Lower lobe of right lung (tissue), 2 donors: ENCODE measurements around the gene DISP2. TPM values are rescaled to one million over a fixed set of nuclear protein-coding genes. Genes with fewer than 3 reads are reported as not detected.

Experiments used
- ATAC-seq, 2 donors: fragments of 200-7000 bp; cut with Tn5 transposase; one replicate each; pipeline ENCODE4 v1.9.1; 2020 to 2022; ENCODE audit warnings: mild to moderate bottlenecking in 2 of 2, moderate library complexity in 2 of 2
- DNase-seq: peaks from one replicate; pipeline ENCODE4 v3.0.0-alpha.2; 2020
- H3K27ac ChIP-seq: fragments of 200-600 bp; one replicate; pipeline ENCODE4 v1.8.0; 2022
- H3K27me3 ChIP-seq: fragments of 200-600 bp; one replicate; pipeline ENCODE4 v1.8.0; 2022; ENCODE audit warnings: low read depth
- H3K36me3 ChIP-seq: fragments of 200-600 bp; one replicate; pipeline ENCODE4 v1.8.0; 2022; ENCODE audit warnings: mild to moderate bottlenecking
- H3K4me1 ChIP-seq: fragments of 200-600 bp; one replicate; pipeline ENCODE4 v1.8.0; 2022
- H3K4me3 ChIP-seq: fragments of 200-600 bp; one replicate; pipeline ENCODE4 v1.8.0; 2022; ENCODE audit warnings: mild to moderate bottlenecking
- H3K9me3 ChIP-seq: fragments of 200-600 bp; one replicate; pipeline ENCODE4 v1.8.0; 2022
- intact Hi-C: fragments of 100-400 bp; cut with DNase I; formaldehyde crosslinking; loops from one replicate; pipeline ENCODE4 v1.11.0; 2022
- total RNA-seq: library from RNA; stranded (reverse); fragmentation: NEBNext Ultra II Directional; extraction: Animal tissue kit (Norgen Biotek cat#: 25700); gene quantifications from one replicate; pipeline ENCODE4 v1.2.1, GENCODE V29; 2021
- TF ChIP-seq, protein P1 (sequence below): fragments of 200-600 bp; IDR thresholded peaks from one replicate; pipeline ENCODE4 v1.8.0; 2022; ENCODE audit warnings: antibody characterized with exemption, mild to moderate bottlenecking
- donor health status: DM: no; HTN: yes; CAD: no; lungs with severe emphysema.

The DISP2 gene
- total RNA-seq, 1 donor from 2014 or later = 4.3 TPM

DNA sequence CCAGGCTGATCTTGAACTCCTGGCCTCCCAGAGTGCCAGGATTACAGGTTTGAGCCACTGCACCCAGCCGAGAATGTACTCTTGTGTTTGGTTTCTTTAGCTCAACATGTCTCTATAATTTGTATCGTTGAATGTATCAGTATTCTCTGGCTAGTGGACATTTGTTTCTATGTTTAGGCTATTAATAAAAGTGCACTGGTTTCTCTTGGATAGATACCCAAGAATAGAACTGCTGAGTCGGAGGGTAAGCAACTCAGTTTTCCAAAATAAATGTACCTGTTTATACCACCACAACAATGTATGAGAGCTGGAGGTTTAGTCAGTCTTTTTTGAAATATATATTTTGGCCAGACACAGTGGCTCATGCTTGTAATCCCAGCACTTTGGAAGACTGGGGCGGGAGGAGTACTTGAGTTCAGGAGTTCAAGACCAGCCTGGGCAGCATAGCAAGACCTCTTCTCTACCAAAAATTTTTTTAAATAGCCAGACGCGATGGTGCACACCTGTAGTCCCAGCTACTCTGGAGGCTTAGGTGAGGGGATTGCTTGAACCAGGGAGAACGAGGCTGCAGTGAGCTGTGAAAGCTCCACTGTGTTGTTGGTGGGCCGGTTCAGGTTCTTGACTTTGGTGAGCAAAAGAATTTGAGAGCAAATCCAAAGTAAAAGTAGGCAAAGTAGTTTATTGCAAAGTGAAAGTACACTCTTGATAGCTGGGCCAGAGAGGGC, 39.8 kb downstream of the DISP2 start:
- H3K27ac ChIP-seq = peak overlapping the region; percentile 1
- H3K9me3 ChIP-seq = no peaks in the 10 kb centered on the region
- H3K4me1 ChIP-seq = peaks cover 6% of the 10 kb centered on the region
- ATAC-seq = peak in 1 of 2 donors; percentile 12
- TF ChIP-seq, protein P1, sequence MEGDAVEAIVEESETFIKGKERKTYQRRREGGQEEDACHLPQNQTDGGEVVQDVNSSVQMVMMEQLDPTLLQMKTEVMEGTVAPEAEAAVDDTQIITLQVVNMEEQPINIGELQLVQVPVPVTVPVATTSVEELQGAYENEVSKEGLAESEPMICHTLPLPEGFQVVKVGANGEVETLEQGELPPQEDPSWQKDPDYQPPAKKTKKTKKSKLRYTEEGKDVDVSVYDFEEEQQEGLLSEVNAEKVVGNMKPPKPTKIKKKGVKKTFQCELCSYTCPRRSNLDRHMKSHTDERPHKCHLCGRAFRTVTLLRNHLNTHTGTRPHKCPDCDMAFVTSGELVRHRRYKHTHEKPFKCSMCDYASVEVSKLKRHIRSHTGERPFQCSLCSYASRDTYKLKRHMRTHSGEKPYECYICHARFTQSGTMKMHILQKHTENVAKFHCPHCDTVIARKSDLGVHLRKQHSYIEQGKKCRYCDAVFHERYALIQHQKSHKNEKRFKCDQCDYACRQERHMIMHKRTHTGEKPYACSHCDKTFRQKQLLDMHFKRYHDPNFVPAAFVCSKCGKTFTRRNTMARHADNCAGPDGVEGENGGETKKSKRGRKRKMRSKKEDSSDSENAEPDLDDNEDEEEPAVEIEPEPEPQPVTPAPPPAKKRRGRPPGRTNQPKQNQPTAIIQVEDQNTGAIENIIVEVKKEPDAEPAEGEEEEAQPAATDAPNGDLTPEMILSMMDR = no peak
- DNase-seq = no peak
- H3K4me3 ChIP-seq = no peak overlapping the region
- intact Hi-C loops = no loop called here
- no peaks in the 10 kb centered on the region for H3K27me3 ChIP-seq
- H3K36me3 ChIP-seq = peaks cover 10% of the 10 kb centered on the region

DNA sequence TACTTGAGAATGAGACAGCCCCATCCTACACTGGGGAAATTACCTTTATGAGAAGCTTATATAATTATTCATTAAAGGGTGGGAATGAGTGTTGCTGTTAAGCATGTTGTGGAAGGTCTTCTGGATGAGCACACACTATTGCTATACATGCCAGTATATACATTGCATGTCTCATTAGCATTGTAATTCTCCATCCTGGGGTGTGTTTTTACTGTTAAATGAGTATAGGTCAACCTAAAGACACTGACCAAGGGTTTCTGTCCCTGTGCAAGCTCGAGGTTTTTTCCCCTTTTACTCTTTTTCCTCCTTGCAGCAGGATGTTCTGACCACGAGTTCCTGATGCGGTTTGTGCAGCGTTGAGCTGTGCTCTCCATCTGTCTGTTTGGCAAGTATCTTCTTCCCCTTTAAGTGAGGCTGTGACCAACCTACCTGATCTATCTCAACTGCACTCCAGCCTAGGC, 40.4 kb downstream of the DISP2 start:
- H3K27me3 ChIP-seq = no peaks in the 10 kb centered on the region
- intact Hi-C loops = no loop called here
- TF ChIP-seq, protein P1 = no peak
- ATAC-seq (peak; percentile 74 to 84), DNase-seq (peak; percentile 58)
- H3K4me3 ChIP-seq = no peak overlapping the region
- peak overlapping the region; percentile 1 for H3K27ac ChIP-seq
- H3K9me3 ChIP-seq = no peaks in the 10 kb centered on the region
- peaks cover 4% of the 10 kb centered on the region for H3K36me3 ChIP-seq
- peaks cover 6% of the 10 kb centered on the region for H3K4me1 ChIP-seq

DNA sequence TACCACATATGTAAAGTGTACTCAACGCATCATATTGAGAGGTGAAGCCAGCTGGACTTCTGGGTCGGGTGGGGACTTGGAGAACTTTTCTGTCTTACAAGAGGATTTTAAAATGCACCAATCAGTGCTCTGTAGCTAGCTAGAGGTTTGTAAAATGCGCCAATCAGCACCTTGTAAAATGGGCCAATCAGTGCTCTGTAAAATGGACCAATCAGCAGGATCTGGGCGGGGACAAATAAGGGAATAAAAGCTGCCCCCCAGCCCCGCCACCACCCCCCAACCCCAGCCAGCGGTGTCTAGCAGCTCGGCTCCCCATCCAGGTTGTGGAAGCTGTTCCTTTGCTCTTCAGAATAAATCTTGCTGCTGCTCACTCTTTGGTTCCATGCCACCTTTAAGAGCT, 41.4 kb downstream of the DISP2 start:
- no peak for ATAC-seq
- TF ChIP-seq, protein P1 = no peak
- Histone ChIP-seq H3K9me3 (no peaks in the 10 kb centered on the region), H3K4me1 (peaks cover 6% of the 10 kb centered on the region), H3K27me3 (no peaks in the 10 kb centered on the region), H3K36me3 (no peaks in the 10 kb centered on the region), H3K4me3 (no peak overlapping the region), H3K27ac (no peak overlapping the region)
- DNase-seq = no peak
- intact Hi-C loops = no loop called here

DNA sequence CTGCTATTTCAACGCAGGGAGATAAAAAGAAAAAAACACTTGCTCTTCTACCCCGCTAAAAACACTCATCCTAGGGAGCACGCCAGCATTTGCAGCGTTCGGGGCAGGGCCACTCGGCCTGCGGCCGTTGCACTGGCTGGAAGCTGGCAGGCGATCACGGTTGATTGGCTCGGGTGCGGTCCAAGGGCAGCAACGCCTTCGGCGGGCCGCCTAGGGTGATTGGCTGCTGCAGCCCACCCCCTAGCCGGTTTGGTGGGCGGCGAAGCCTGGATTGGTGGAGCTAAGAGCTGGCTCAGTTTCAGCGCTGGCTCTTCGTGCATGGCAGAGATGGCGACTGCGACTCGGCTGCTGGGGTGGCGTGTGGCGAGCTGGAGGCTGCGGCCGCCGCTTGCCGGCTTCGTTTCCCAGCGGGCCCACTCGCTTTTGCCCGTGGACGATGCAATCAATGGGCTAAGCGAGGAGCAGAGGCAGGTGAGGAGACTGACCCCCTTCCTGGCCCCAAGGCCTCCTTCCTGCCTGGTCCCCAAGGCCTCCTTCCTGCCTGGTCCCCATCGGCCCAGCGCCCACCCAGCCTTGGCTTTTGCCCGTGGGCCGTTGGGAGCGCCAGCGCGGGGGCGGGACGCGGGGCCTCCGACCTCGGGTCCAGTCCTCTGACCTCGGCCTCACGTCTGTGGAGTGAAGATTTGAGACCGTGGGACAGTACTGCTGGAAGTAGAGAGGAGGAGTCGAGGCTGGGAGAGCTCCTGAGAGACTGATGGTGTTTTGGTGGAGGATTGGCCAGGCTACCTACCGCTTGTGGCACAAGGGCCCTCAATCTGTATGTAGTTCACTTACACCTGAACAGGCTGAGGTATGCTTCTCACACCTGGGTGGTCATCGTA, 47.7 kb downstream of the DISP2 start, which contains the start of gene IVD:
Gene IVD, plus strand, starts transcription at position 295 of the 881 bp plus-strand sequence. Its CDS starts 33 bp downstream, at position 328.
- ATAC-seq = peak; percentile 100
- Histone ChIP-seq H3K36me3 (peaks cover 30% of the 10 kb centered on the region), H3K4me1 (peaks cover 22% of the 10 kb centered on the region), H3K9me3 (no peaks in the 10 kb centered on the region), H3K27ac (peak within 1 kb of the TSS; percentile 76), H3K4me3 (peak within 1 kb of the TSS; percentile 83), H3K27me3 (no peaks in the 10 kb centered on the region)
- DNase-seq = peak; percentile 96
- intact Hi-C loops = no loop called here
- TF ChIP-seq, protein P1 = no peak

GRCh38 chr15:40407330-40407990, 49.4 kb downstream of the DISP2 start:
- intact Hi-C loops = no loop called here
- Histone ChIP-seq H3K27me3 (no peaks in the 10 kb centered on the region), H3K4me3 (no peak overlapping the region), H3K36me3 (peaks cover 48% of the 10 kb centered on the region), H3K27ac (no peak overlapping the region), H3K4me1 (peaks cover 22% of the 10 kb centered on the region), H3K9me3 (no peaks in the 10 kb centered on the region)
- no peak for ATAC-seq
- DNase-seq = no peak
- TF ChIP-seq, protein P1 = no peak
